Mucosa of descending colon (tissue), 3 donors: ENCODE results near the gene FAM81B. TPM values are rescaled to one million over a fixed set of nuclear protein-coding genes. Genes with fewer than 3 reads are reported as not detected.

Source experiments
- ATAC-seq: fragments of 200-7000 bp; cut with Tn5 transposase; one replicate; pipeline ENCODE4 v1.9.1; 2020; ENCODE audit warnings: mild to moderate bottlenecking, moderate library complexity
- DNase-seq, 3 donors: peaks; one replicate each; pipeline ENCODE4 v3.0.0-alpha.2; 2020
- H3K36me3 ChIP-seq: fragments of 200-600 bp; one replicate; pipeline ENCODE4 v1.8.0; 2021; ENCODE audit warnings: low read depth, mild to moderate bottlenecking
- H3K4me1 ChIP-seq: fragments of 200-600 bp; one replicate; pipeline ENCODE4 v1.8.0; 2021; ENCODE audit warnings: low read depth, mild to moderate bottlenecking
- H3K4me3 ChIP-seq: fragments of 200-600 bp; one replicate; pipeline ENCODE4 v1.8.0; 2021; ENCODE audit warnings: mild to moderate bottlenecking
- H3K9me3 ChIP-seq: fragments of 200-600 bp; one replicate; pipeline ENCODE4 v1.8.0; 2021; ENCODE audit warnings: mild to moderate bottlenecking
- CTCF ChIP-seq: fragments of 200-600 bp; IDR thresholded peaks from one replicate; pipeline ENCODE4 v1.8.0; 2022; ENCODE audit warnings: antibody characterized with exemption, mild to moderate bottlenecking
- intact Hi-C, 2 donors: fragments of 100-400 bp; cut with DNase I in 1 of 2; cut with micrococcal nuclease in 1 of 2; formaldehyde crosslinking; loops; one replicate each; pipeline versions ENCODE4 v1.11.0 to v1.11.1; 2022; cut with DNase I, micrococcal nuclease
- total RNA-seq, 3 donors: library from RNA; stranded (reverse); fragmentation: NEBNext Ultra II Directional in 2 of 3; extraction: Animal tissue kit (Norgen Biotek cat#: 25700) in 2 of 3; gene quantifications; one replicate each; pipeline versions ENCODE4 v1.2.1 to v1.2.4, GENCODE V29; 2021 to 2023
- donor health status: DM: no; HTN: no; CAD: no; lungs with moderate emphysema.
- donor health status: DM: no; HTN: no; CAD: no.
- donor health status: DM: no; HTN: yes; CAD: no.

FAM81B gene
- total RNA-seq, 3 donors from 2014 or later = not detected

GRCh38 chr5:95441636-95442035 is 50.5 kb downstream of the FAM81B start:
- Histone ChIP-seq H3K9me3 (no peaks in the 10 kb centered on the region), H3K4me1 (no peaks in the 10 kb centered on the region), H3K4me3 (no peak overlapping the region), H3K36me3 (no peaks in the 10 kb centered on the region)
- DNase-seq (no peak), ATAC-seq (no peak)
- no peak for TF ChIP-seq CTCF
- intact Hi-C loops = no loop called here

GRCh38 chr5:95445442-95445841 is 54.3 kb downstream of the FAM81B start:
- DNase-seq = no peak
- H3K36me3 ChIP-seq = no peaks in the 10 kb centered on the region
- intact Hi-C loops = no loop called here
- no peak for ATAC-seq
- H3K4me3 ChIP-seq = no peak overlapping the region
- H3K9me3 ChIP-seq = no peaks in the 10 kb centered on the region
- no peak for TF ChIP-seq CTCF
- no peaks in the 10 kb centered on the region for H3K4me1 ChIP-seq

- Histone ChIP-seq H3K4me3 (no peak overlapping the region), H3K36me3 (no peaks in the 10 kb centered on the region), H3K9me3 (no peaks in the 10 kb centered on the region), H3K4me1 (no peaks in the 10 kb centered on the region)
- no peak for TF ChIP-seq CTCF
- no peak for ATAC-seq
- DNase-seq = no peak
- intact Hi-C loops = no loop called here
Measured at GRCh38 chr5:95445995-95446394, 54.8 kb downstream of the FAM81B start.

- DNase-seq = no peak
- Histone ChIP-seq H3K36me3 (no peaks in the 10 kb centered on the region), H3K4me3 (no peak overlapping the region), H3K4me1 (no peaks in the 10 kb centered on the region), H3K9me3 (no peaks in the 10 kb centered on the region)
- intact Hi-C loops = no loop called here
- no peak for ATAC-seq
- TF ChIP-seq CTCF = no peak
Measured at GRCh38 chr5:95446560-95447221, 55.5 kb downstream of the FAM81B start.

- Histone ChIP-seq H3K4me3 (no peak overlapping the region), H3K9me3 (no peaks in the 10 kb centered on the region), H3K4me1 (no peaks in the 10 kb centered on the region), H3K36me3 (no peaks in the 10 kb centered on the region)
- no peak for TF ChIP-seq CTCF
- no peak for ATAC-seq
- DNase-seq = no peak
- intact Hi-C loops = no loop called here
Measured at GRCh38 chr5:95447961-95448360, 56.8 kb downstream of the FAM81B start.

- H3K4me3 ChIP-seq = no peak overlapping the region
- DNase-seq = no peak
Measured at GRCh38 chr5:95448789-95449188, 57.6 kb downstream of the FAM81B start.

More at GRCh38 chr5:95448789-95449188, 57.6 kb downstream of the FAM81B start:
- Histone ChIP-seq H3K4me1 (no peaks in the 10 kb centered on the region), H3K9me3 (no peaks in the 10 kb centered on the region), H3K36me3 (no peaks in the 10 kb centered on the region)
- no peak for ATAC-seq
- intact Hi-C loops = no loop called here
- TF ChIP-seq CTCF = no peak
